K562 (cell line): ENCODE measurements around the gene DHPS. TPM values are rescaled to one million over a fixed set of nuclear protein-coding genes. Genes with fewer than 3 reads are reported as not detected.

Experiments used
- BRD9 ChIP-seq: fragments of 450-650 bp; IDR thresholded peaks from 2 replicates; pipeline ENCODE4 v1.6.1; 2018; ENCODE audit warnings: low read depth; ENCODE audit not compliant: partially characterized antibody
- ETV1 ChIP-seq: fragments of 450-650 bp; conservative IDR thresholded peaks from 2 replicates; pipeline ENCODE4 v1.6.1; 2016; ENCODE audit warnings: missing genetic modification characterization, control low read depth, low read depth, missing compliant biosample characterization
- ETV6 ChIP-seq, 3 experiments: fragments of 150-350 bp in 1 of 3; sonication (generic) in 1 of 3; formaldehyde crosslinking in 1 of 3; IDR thresholded peaks; 2 replicates each; pipeline versions ENCODE4 v1.6.1 to v1.8.0; 2014 to 2022; ENCODE audit warnings: borderline replicate concordance in 2 of 3, low read depth in 2 of 3, antibody characterized with exemption in 1 of 3, low read length in 1 of 3, mild to moderate bottlenecking in 1 of 3, missing genetic modification reagents in 1 of 3
- EZH2 ChIP-seq: IDR thresholded peaks from 2 replicates; pipeline ENCODE4 v1.6.1; 2012; ENCODE audit warnings: low read depth, mild to moderate bottlenecking, inconsistent platforms, low read length, borderline replicate concordance
- LCOR ChIP-seq: sonication (generic); formaldehyde crosslinking; IDR thresholded peaks from 2 replicates; pipeline ENCODE4 v1.8.0; 2022; ENCODE audit warnings: mild to moderate bottlenecking, missing genetic modification reagents
- NFYB ChIP-seq: IDR thresholded peaks from 2 replicates; pipeline ENCODE4 v1.6.1; 2011; ENCODE audit warnings: mild to moderate bottlenecking, moderate library complexity; ENCODE audit not compliant: insufficient read length; ENCODE audit errors: extremely low read depth
- PHF20 ChIP-seq: fragments of 450-650 bp; IDR thresholded peaks from 2 replicates; pipeline ENCODE4 v1.6.1; 2018; ENCODE audit not compliant: partially characterized antibody
- PYGO2 ChIP-seq: fragments of 450-650 bp; IDR thresholded peaks from 2 replicates; pipeline ENCODE4 v1.6.1; 2016; ENCODE audit warnings: mild to moderate bottlenecking, missing genetic modification characterization, moderate library complexity, missing compliant biosample characterization
- SLC30A9 ChIP-seq: fragments of 250-450 bp; sonication (Bioruptor Pico); IDR thresholded peaks from 2 replicates; pipeline ENCODE4 v1.8.0; 2022; ENCODE audit warnings: mild to moderate bottlenecking, moderate library complexity
- SRF ChIP-seq, 2 experiments: fragments of 250-450, 450-650 bp in 1 of 2; sonication (Bioruptor Pico) in 1 of 2; sonication (generic) in 1 of 2; formaldehyde crosslinking; IDR thresholded peaks; 2 replicates each; pipeline versions ENCODE4 v1.5.0 to v1.5.1; 2020 to 2022; ENCODE audit warnings: mild to moderate bottlenecking in 1 of 2, missing genetic modification reagents in 1 of 2
- TAL1 ChIP-seq: fragments of 450-650 bp; IDR thresholded peaks from 2 replicates; pipeline ENCODE4 v1.6.1; 2016; ENCODE audit warnings: mild to moderate bottlenecking
- TCF7 ChIP-seq: sonication (generic); IDR thresholded peaks from 2 replicates; pipeline ENCODE4 v1.6.1; 2016; ENCODE audit warnings: antibody characterized with exemption, borderline replicate concordance
- U2AF1 ChIP-seq: fragments of 200-400 bp; formaldehyde crosslinking; optimal IDR thresholded peaks from 2 replicates; pipeline ENCODE3; 2017; ENCODE audit warnings: mild to moderate bottlenecking, low read depth, low read length, moderate library complexity
- polyA plus RNA-seq, 8 experiments: library from polyadenylated mRNA; depleted of rRNA in 4 of 8; stranded (reverse) in 5 of 8; unstranded in 3 of 8; fragments of >200 nt; fragmentation: Nextera tagmentation in 2 of 8; fragmentation: Illumina TruSeq in 1 of 8; extraction: Ambion mirVana in 2 of 8; extraction: Trizol in 1 of 8; gene quantifications; 2 replicates each; pipeline versions ENCODE4 v1.2.1 to v1.2.3, GENCODE V29; 2011 to 2014; ENCODE audit warnings: inconsistent platforms in 1 of 8, missing spikeins in 1 of 8
- total RNA-seq, 7 experiments: library from RNA; depleted of rRNA in 6 of 7; stranded (reverse); fragments of >200 nt in 6 of 7; fragmentation: Illumina TruSeq in 2 of 7; extraction: Trizol in 2 of 7; gene quantifications; 2 replicates each; pipeline versions ENCODE4 v1.2.1 to v1.2.3, GENCODE V29; 2011 to 2021; ENCODE audit warnings: low replicate concordance in 1 of 7
- TF ChIP-seq, protein P1 (sequence below): IDR thresholded peaks from 2 replicates; pipeline ENCODE4 v1.6.1; 2011; ENCODE audit warnings: borderline replicate concordance, low read depth, mild to moderate bottlenecking, moderate library complexity, low read length; ENCODE audit not compliant: insufficient read depth, poor library complexity, severe bottlenecking
- TF ChIP-seq, protein P2 (sequence below): fragments of 450-650 bp; IDR thresholded peaks from 2 replicates; pipeline ENCODE4 v1.6.1; 2018; ENCODE audit not compliant: partially characterized antibody
- TF ChIP-seq, protein P3 (sequence below): sonication (generic); formaldehyde crosslinking; IDR thresholded peaks from 2 replicates; pipeline ENCODE4 v1.9.0; 2022; ENCODE audit warnings: mild to moderate bottlenecking, missing genetic modification reagents
- TF ChIP-seq, protein P4 (sequence below): fragments of 450-650 bp; formaldehyde crosslinking; conservative IDR thresholded peaks from 2 replicates; pipeline ENCODE4 v1.4.0; 2022; ENCODE audit warnings: mild to moderate bottlenecking, missing genetic modification characterization
- TF ChIP-seq, protein P5 (sequence below): fragments of 250-450 bp; sonication (Bioruptor Pico); IDR thresholded peaks from 2 replicates; pipeline ENCODE4 v1.8.0; 2021; ENCODE audit warnings: borderline replicate concordance, mild to moderate bottlenecking, moderate library complexity; ENCODE audit not compliant: poor library complexity, severe bottlenecking

Gene DHPS
- total and polyA plus RNA-seq, 9 of the 15 experiments (the other 6 are each of a cell fraction or from before 2014, with no cell fraction given) = 47.1 to 110 (median 79.9) TPM

DNA sequence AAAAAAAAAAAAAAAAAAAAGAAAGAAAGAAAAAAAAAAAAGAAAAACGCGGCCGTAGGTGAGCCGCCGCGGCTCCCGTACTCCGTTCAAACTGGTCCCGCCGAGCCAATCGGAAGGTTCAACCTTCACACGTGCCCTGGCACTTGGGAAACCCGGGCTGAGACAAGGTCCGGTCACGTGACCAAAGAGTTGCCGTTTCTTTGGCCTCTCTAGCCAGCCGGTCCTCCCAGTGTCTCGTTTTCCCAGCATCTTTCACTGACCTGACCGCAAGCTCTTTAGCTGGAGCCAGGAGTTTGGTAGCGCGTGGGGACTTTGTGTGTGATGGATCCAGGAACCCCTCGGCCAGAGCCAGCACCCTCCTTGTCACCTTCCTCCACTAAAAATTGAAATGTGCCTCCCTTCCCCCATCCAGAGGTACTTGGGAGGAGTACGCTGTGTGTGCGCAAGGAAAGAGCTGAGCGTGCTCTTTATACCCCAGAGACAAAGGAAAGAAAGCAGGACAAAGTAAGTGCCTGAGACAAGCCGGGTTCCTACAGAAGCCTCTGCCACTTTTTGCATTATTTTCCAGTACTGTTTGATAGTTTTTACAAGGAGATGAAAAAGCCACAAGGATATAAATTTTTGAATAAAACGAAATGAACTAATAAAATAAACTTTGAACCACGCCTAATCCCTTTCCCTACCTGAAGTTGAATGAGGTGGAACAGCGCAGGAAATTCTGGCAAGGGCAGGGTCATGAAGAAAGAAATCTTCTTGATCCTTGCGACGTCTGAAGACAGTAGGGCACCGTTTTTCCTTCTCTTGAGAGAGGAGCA is 41.1 kb upstream of the DHPS start (continued):
- TF ChIP-seq, protein P1, sequence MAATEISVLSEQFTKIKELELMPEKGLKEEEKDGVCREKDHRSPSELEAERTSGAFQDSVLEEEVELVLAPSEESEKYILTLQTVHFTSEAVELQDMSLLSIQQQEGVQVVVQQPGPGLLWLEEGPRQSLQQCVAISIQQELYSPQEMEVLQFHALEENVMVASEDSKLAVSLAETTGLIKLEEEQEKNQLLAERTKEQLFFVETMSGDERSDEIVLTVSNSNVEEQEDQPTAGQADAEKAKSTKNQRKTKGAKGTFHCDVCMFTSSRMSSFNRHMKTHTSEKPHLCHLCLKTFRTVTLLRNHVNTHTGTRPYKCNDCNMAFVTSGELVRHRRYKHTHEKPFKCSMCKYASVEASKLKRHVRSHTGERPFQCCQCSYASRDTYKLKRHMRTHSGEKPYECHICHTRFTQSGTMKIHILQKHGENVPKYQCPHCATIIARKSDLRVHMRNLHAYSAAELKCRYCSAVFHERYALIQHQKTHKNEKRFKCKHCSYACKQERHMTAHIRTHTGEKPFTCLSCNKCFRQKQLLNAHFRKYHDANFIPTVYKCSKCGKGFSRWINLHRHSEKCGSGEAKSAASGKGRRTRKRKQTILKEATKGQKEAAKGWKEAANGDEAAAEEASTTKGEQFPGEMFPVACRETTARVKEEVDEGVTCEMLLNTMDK = no peak
- TF ChIP-seq EZH2 (no peak), SLC30A9 (no peak), PYGO2 (no peak), SRF (CRISPR knock-in tag; IDR thresholded peaks at IDR 0.05) (no peak), ETV6 (IDR thresholded peaks at IDR 0.05; ENCODE audit: borderline replicate concordance in 1 of 2, low read depth in 2 of 2, low read length in 1 of 2) (no peak), ETV6 (CRISPR knock-in tag; IDR thresholded peaks at IDR 0.05; ENCODE audit: borderline replicate concordance) (no peak), TCF7 (no peak), BRD9 (no peak), NFYB (peak; percentile 64), U2AF1 (no peak), TAL1 (no peak), PHF20 (peak; percentile 71), LCOR (CRISPR knock-in tag) (0 out of 2 replicates have a peak, but pooled peaks have one; percentile 46), ETV1 (tag) (peak; percentile 90)
- TF ChIP-seq, protein P2, sequence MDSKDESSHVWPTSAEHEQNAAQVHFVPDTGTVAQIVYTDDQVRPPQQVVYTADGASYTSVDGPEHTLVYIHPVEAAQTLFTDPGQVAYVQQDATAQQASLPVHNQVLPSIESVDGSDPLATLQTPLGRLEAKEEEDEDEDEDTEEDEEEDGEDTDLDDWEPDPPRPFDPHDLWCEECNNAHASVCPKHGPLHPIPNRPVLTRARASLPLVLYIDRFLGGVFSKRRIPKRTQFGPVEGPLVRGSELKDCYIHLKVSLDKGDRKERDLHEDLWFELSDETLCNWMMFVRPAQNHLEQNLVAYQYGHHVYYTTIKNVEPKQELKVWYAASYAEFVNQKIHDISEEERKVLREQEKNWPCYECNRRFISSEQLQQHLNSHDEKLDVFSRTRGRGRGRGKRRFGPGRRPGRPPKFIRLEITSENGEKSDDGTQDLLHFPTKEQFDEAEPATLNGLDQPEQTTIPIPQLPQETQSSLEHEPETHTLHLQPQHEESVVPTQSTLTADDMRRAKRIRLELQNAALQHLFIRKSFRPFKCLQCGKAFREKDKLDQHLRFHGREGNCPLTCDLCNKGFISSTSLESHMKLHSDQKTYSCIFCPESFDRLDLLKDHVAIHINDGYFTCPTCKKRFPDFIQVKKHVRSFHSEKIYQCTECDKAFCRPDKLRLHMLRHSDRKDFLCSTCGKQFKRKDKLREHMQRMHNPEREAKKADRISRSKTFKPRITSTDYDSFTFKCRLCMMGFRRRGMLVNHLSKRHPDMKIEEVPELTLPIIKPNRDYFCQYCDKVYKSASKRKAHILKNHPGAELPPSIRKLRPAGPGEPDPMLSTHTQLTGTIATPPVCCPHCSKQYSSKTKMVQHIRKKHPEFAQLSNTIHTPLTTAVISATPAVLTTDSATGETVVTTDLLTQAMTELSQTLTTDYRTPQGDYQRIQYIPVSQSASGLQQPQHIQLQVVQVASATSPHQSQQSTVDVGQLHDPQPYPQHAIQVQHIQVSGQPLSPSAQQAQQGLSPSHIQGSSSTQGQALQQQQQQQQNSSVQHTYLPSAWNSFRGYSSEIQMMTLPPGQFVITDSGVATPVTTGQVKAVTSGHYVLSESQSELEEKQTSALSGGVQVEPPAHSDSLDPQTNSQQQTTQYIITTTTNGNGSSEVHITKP = peak; percentile 68
- TF ChIP-seq, protein P3, sequence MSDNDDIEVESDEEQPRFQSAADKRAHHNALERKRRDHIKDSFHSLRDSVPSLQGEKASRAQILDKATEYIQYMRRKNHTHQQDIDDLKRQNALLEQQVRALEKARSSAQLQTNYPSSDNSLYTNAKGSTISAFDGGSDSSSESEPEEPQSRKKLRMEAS (CRISPR knock-in tag) = peak; percentile 86
- TF ChIP-seq, protein P4, sequence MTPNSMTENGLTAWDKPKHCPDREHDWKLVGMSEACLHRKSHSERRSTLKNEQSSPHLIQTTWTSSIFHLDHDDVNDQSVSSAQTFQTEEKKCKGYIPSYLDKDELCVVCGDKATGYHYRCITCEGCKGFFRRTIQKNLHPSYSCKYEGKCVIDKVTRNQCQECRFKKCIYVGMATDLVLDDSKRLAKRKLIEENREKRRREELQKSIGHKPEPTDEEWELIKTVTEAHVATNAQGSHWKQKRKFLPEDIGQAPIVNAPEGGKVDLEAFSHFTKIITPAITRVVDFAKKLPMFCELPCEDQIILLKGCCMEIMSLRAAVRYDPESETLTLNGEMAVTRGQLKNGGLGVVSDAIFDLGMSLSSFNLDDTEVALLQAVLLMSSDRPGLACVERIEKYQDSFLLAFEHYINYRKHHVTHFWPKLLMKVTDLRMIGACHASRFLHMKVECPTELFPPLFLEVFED = peak; percentile 53; the same call in 1 of the 2 replicates
- TF ChIP-seq, protein P5, sequence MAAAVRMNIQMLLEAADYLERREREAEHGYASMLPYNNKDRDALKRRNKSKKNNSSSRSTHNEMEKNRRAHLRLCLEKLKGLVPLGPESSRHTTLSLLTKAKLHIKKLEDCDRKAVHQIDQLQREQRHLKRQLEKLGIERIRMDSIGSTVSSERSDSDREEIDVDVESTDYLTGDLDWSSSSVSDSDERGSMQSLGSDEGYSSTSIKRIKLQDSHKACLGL (CRISPR knock-in tag) = peak; percentile 29
